Skin epidermis (tissue), 12 donors: ENCODE data around the gene PTPRH.

Experiments used
- H3K27ac ChIP-seq, 21 experiments: fragments of 200-600 bp; sonication (generic) in 11 of 21; one replicate each; pipeline ENCODE4 v1.5.0; 2020; ENCODE audit warnings: mild to moderate bottlenecking in 3 of 21, inconsistent platforms in 2 of 21, moderate library complexity in 2 of 21
- H3K4me3 ChIP-seq, 7 experiments: fragments of 200-600 bp; sonication (generic) in 2 of 7; one replicate each; pipeline ENCODE4 v1.5.0; 2020; ENCODE audit warnings: inconsistent platforms in 2 of 7, mild to moderate bottlenecking in 2 of 7, moderate library complexity in 1 of 7

The PTPRH gene

DNA sequence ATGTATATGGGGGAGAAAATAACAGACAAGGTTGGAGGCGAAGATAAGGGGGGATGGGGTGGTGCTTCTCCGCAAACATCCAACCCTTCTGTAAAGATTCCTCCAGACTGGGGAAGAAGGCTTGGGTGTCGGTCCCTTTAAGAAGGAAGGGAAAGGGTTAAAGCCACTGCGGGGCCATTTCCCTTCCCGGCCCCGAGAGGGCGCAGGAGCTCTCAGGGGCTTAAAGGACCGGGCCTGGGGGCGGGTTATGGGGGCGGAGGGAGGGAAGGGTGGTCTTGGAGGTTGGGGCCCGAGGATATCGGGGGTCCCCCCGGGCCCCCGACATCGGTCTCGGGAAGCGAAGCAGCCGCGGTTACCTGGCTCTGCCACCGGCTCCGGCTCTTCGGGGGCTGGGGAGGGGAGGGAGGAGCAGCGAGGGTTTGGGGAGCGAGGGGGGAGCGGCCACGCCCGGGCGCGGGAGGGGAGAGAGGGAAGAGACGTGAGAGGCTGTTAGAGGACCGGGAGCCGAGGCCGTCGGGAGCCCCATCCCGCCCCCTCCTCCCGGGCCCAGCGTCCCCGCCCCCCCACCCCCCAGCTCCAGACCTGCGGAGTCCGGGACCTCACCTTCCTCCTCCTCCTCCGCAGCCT lies 63.1 kb downstream of the PTPRH start:
- H3K27ac ChIP-seq = peak overlapping the region in 2 of 21 experiments; percentile 12 to 40
- H3K4me3 ChIP-seq = peak overlapping the region in 5 of 7 experiments; percentile 2 to 39 (median 12)

DNA sequence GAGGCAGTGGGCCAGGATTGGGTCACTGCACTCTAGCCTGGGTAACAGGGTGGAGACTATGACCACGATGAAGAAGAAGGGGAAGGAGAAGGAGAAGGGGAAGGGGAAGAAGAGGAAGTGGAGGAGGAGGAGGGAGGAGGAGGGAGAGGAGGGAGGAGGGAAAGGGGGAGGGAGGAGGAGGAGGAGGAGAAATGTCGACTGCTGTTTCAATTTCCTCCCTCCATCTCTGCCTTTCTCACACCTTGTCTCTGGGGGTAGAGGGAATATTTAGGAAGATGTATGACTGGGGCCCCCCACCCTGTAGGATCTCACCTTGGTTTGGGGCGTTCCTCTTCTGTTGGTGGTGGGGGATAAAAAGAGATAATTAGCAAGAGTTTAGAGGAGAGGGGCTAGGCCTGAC lies 64.1 kb downstream of the PTPRH start:
- no peak overlapping the region for H3K27ac ChIP-seq

DNA sequence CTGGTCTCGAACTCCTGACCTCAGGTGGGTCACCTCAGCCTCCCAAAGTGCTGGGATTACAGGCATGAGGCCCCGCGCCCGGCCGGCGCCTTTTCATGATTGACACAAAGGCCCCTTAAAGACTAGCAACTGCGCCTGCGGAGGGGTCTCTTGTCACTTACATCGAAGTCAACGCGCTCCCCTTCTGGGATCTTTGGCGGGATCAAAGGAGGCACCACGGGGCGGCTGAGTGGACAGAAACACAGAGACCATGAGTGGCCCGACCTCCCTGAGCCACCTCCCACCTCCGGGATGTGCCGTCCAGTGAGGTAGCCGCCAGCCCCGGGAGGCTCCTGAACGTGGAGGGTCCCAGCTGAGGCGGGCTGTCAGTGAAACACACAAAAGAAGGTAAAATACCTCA lies 67.6 kb downstream of the PTPRH start:
- no peak overlapping the region for H3K4me3 ChIP-seq
- no peak overlapping the region for H3K27ac ChIP-seq

More for the DNA sequence above, 64.1 kb downstream of the PTPRH start:
- H3K4me3 ChIP-seq = no peak overlapping the region

DNA sequence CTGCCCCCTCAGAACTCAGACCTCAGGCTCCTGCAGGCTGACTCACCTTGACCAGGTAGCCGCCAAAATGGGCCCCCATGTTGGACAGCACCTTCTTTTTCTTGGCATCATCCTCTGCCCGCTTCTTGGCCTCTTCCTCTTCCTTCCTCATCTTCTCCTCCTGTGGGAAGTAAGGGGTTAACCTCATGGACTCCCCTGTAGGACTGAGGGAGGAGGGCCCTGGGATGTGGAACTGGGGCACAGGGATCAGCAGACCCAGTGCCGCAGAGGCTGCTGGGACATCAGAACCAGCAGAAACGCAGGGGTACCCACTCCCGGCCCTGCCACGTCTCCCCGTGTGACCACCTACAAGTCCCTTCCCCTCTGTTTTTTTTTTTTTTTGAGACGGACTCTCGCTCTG lies 71.4 kb downstream of the PTPRH start:
- H3K27ac ChIP-seq = no peak overlapping the region
- no peak overlapping the region for H3K4me3 ChIP-seq

- Histone ChIP-seq H3K4me3 (no peak overlapping the region), H3K27ac (no peak overlapping the region)
Observed at GRCh38 chr19:55136399-55137102, 72.8 kb downstream of the PTPRH start.

- Histone ChIP-seq H3K4me3 (no peak overlapping the region), H3K27ac (no peak overlapping the region)
Observed at GRCh38 chr19:55134736-55135135, 74.6 kb downstream of the PTPRH start.

- Histone ChIP-seq H3K4me3 (no peak overlapping the region), H3K27ac (no peak overlapping the region)
Observed at GRCh38 chr19:55133639-55134444, 75.5 kb downstream of the PTPRH start.

DNA sequence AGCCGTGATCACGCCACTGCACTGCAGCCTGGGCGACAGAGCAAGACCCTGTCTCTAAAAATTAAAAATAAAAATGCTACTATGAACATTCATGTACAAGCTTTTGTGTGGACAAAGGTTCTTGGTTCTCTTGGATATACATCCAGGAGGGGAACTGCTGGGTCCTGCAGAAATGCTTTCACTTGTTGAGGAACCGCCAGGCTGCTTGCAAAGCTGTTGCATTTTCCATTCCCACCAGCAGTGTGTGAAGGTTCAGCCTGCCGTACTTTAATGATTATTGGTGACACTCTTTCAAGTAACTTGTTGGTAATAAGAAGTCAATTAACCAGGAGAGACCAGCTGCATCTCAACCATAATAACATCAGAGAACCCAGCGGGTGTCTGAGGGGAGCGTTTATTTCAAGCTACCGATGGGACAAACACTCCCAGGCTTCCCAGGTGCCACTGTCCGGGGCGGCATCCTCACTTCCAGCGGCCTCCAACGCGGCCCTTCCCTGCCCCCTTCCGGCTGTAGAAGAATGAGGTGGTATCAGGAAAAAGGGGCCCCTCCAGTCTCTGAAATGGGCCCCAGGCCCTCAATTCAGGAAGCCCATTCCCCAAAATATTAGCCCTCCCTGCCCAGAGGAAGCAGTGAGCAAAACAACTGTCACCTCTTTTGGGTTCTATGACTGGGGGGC lies 76.7 kb downstream of the PTPRH start:
- H3K4me3 ChIP-seq = no peak overlapping the region
- no peak overlapping the region for H3K27ac ChIP-seq

DNA sequence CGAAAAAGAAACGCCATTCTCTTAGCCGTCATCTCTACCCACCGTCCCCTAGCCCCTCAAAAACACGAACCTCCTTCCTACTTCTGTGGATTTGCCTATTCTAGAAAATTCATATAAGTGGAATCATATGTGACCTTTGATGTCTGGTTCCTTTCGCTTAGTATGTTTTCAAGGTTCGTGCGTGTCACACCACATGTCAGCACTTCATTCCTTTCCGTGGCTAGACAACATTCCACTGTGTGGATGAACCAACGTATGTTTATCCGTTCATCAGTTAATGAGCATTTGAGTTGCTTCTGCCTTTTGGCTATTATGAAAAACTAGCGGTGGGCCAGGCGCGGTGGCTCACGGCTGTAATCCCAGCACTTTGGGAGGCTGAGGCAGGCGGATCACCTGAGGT lies 77.9 kb downstream of the PTPRH start:
- H3K27ac ChIP-seq = no peak overlapping the region
- H3K4me3 ChIP-seq = no peak overlapping the region
